HCT116 (cell line): ENCODE results near the gene PIP5KL1.

Experiments
- ATF3 ChIP-seq: IDR thresholded peaks from 2 replicates; pipeline ENCODE4 v1.6.1; 2012
- CTCF ChIP-seq, 3 experiments: fragments of 200-600 bp in 1 of 3; sonication (generic) in 1 of 3; IDR thresholded peaks in 2 of 3; conservative IDR thresholded peaks in 1 of 3; 2 replicates each; pipeline ENCODE4 v1.5.1; 2012 to 2017; ENCODE audit warnings: low read depth in 2 of 3, low read length in 2 of 3, antibody characterized with exemption in 1 of 3, borderline replicate concordance in 1 of 3, control low read depth in 1 of 3, mild to moderate bottlenecking in 1 of 3, mixed read lengths in 1 of 3, mixed run types in 1 of 3, moderate library complexity in 1 of 3; ENCODE audit not compliant: insufficient read depth in 1 of 3
- EGR1 ChIP-seq: IDR thresholded peaks from 2 replicates; pipeline ENCODE4 v1.6.1; 2012; ENCODE audit warnings: low read depth
- POLR2AphosphoS5 ChIP-seq: IDR thresholded peaks from 2 replicates; pipeline ENCODE4 v1.6.1; 2011; ENCODE audit warnings: mild to moderate bottlenecking, low read depth, low read length, moderate library complexity
- SRF ChIP-seq: IDR thresholded peaks from 2 replicates; pipeline ENCODE4 v1.6.1; 2012; ENCODE audit warnings: low read depth
- TCF7L2 ChIP-seq: IDR thresholded peaks from 2 replicates; pipeline ENCODE4 v1.7.0; 2011; ENCODE audit warnings: borderline replicate concordance, inconsistent platforms; ENCODE audit not compliant: insufficient read depth, insufficient read length; ENCODE audit errors: extremely low read depth
- TF ChIP-seq, protein P1 (sequence below): IDR thresholded peaks from 2 replicates; pipeline ENCODE4 v1.6.1; 2012
- TF ChIP-seq, protein P2 (sequence below): IDR thresholded peaks from 2 replicates; pipeline ENCODE4 v1.6.1; 2012; ENCODE audit warnings: low read depth

GRCh38 chr9:127973169-127974000, 42.8 kb upstream of the PIP5KL1 start:
- TF ChIP-seq CTCF (IDR thresholded peaks at IDR 0.05 in 2 of 3, conservative IDR thresholded peaks at IDR 0.05 in 1 of 3; ENCODE audit: borderline replicate concordance in 1 of 3, insufficient read depth in 1 of 3, low read depth in 2 of 3, low read length in 2 of 3) (no peak), POLR2AphosphoS5 (no peak), ATF3 (no peak), TCF7L2 (no peak), SRF (no peak), EGR1 (no peak)
- TF ChIP-seq, protein P1, sequence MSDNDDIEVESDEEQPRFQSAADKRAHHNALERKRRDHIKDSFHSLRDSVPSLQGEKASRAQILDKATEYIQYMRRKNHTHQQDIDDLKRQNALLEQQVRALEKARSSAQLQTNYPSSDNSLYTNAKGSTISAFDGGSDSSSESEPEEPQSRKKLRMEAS: no peak
- TF ChIP-seq, protein P2, sequence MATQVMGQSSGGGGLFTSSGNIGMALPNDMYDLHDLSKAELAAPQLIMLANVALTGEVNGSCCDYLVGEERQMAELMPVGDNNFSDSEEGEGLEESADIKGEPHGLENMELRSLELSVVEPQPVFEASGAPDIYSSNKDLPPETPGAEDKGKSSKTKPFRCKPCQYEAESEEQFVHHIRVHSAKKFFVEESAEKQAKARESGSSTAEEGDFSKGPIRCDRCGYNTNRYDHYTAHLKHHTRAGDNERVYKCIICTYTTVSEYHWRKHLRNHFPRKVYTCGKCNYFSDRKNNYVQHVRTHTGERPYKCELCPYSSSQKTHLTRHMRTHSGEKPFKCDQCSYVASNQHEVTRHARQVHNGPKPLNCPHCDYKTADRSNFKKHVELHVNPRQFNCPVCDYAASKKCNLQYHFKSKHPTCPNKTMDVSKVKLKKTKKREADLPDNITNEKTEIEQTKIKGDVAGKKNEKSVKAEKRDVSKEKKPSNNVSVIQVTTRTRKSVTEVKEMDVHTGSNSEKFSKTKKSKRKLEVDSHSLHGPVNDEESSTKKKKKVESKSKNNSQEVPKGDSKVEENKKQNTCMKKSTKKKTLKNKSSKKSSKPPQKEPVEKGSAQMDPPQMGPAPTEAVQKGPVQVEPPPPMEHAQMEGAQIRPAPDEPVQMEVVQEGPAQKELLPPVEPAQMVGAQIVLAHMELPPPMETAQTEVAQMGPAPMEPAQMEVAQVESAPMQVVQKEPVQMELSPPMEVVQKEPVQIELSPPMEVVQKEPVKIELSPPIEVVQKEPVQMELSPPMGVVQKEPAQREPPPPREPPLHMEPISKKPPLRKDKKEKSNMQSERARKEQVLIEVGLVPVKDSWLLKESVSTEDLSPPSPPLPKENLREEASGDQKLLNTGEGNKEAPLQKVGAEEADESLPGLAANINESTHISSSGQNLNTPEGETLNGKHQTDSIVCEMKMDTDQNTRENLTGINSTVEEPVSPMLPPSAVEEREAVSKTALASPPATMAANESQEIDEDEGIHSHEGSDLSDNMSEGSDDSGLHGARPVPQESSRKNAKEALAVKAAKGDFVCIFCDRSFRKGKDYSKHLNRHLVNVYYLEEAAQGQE: no peak
